Nucleus accumbens (tissue), 56 donors: ENCODE measurements around the gene RHOBTB3.

Experiments used
- DNase-seq, 56 donors: peaks; one replicate each; lab custom pipeline; 2025; lab: John Stamatoyannopoulos, UW

RHOBTB3 gene

DNA sequence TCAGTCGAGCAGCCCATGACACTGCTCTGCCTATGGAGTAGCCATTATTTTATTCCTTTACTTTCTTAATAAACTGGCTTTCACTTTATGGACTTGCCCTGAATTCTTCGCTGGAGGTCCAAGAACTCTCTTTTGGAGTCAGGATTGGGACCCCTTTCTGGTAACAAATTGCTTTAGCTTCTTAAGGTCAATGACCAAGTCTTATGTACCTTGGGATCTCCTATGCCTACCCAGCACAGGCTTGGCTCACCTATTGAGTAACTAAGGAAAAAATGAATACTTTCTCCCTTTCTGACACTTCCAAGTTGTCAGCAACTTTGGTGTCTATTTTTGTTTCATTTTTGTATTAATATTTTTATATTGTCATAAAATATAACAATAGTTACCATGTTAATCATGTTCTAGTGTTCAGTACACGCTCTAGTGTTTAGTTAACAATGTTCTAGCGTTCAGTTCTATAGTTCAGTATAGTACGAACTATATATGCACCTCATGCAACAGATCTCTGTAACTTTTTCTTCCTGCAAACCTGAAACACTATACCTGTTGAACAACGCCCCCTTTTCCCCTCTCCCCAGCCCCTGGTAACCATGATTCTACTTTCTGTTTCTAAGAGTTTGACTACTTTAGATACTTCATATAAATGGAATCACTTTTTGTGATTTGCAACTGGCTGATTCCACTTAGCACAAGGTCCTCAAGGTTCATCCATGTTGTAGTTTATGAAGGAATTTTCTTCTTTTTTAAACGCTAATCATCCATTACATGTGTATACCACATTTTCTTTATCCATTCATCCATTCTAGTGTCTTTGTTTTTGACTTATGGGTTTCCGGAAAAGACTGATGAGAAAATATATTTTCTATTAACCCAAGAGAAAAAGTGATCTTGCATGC lies 1.8 kb upstream of the RHOBTB3 start:
- DNase-seq: no peak

DNA sequence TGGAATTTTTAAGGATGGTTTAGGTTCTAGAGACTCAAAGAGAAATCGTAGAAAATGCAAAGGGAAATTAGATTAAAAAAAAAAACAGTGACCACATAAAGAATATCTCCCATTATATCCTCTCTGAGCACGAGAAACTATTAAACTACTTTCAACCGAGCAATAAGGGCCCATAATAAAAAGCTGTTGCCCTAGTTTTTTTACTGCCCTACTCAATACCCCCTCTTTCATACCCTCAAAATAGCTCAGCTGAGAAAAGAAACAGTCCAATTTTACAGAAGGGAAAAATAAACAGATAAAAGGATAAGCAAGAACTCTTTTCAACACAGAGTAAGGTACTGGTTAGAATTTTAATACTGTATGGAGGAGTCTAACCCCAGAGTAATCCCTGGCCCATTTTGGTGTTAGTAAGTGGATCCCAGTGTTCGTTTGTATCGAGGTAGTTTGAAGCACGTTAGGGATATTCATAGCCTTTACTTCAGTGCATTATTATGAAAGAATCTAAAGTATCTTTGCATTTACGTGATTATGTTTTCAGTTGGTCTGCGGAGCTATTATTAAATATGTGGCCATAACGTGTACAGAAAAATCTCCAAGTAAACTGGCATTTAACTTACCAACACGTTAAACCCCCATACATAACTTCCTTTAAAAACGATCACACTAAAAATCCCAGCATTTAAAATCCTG lies 980 bp upstream of the RHOBTB3 start:
- no peak for DNase-seq

DNA sequence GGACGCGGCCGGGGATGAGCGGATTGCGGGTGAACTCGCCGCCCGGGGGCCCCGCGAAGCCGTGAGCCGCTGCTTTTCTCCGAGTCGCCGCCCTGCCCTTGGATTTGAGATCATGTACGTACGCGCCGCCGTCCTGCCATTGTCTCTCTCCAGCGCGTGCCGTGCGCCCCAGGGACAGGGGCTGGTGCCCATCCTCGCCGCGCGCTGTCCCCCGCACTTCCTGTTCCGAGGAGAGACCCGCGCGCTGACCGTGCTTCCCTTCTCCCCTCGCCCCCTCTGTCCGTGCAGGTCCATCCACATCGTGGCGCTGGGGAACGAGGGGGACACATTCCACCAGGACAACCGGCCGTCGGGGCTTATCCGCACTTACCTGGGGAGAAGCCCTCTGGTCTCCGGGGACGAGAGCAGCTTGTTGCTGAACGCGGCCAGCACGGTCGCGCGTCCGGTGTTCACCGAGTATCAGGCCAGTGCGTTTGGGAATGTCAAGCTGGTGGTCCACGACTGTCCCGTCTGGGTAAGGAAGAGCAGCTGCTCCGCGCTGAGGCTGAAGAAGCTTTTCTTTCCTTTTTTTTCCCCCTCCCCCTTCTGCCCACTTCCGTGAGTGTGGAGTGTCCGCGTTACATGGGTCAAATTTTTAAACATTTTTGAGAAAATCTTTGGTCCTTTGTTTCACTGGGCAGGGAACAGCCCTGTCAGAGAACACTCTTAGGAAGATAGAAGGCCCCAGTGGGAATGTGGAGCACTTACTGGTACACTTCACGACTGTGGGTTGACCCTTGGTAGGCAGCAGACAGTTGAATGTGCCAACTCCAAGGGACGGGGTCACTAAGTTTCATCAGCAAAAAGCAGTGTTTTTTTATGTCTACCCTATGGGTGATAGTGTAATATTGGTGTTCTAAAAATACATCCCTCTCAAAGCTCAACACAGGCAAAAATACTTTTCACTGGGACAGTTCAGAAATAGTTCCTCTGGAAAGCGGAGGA lies 727 bp downstream of the RHOBTB3 start:
- DNase-seq: peak in 44 of 56 donors; percentile 8 to 76 (median 57)

DNA sequence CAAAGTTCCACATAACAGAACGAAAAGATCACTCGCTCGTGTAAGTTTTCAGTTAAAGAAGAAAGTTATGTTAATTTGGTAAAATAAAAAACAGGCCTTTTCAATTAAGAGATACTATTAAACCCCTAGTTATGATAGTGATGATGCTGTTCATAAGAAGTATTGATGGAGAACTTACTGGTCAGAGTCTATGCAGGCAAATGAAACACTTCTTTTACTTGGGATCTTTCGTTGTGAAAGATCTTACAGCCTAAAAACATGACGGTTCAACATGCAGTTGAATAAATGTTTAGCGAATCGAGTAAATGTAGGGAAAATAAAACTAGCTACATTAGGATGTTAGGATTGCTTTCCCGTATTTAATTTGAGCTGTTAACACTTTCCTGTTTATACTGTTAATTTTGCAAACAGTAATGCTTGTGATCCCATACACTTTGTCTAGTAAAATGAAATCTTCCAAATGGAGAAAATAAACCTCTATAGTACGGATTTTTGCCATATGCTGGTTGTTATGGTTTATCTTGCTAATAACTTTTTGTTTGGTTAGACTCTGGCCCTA lies 2.0 kb downstream of the RHOBTB3 start:
- DNase-seq: no peak

DNA sequence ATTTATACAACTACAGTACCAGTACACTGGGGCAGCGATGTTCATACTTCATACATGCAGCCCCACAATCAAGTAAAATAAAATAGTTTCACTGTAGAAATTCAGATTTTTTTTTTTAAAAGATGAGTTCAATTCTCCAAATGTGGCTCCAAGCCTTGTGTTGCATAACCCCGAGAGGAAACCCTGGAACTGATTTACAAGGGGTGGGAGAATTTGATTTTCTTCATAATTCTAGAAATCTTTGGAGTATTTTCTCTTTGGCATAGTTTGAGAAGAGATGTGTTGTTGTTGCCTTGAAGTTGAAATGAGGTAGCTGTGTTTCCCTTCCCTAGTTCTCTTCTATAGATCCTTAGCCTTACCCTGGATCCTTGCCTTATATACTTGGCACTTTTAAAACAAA lies 3.1 kb downstream of the RHOBTB3 start:
- no peak for DNase-seq

DNA sequence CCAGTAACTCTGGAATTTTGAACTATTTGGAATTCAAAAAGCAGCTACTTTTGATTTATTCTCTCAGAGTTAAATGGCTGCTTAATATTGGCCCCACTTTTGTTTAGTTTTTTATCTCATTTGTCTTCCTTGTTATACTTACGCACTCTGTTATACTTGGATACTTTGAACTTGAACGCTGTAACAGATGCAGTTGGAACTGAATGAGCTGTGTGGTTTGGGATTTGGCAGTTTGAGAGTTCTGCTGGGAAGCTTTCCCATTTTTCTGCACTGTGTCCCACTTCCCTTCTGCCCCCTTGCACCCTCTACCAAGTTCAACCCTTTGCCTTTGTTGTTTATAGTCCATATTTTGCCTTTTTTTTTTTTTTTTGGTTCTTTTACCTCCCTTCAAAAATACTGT lies 3.8 kb downstream of the RHOBTB3 start:
- DNase-seq: peak in 4 of 56 donors; percentile 8 to 53 (median 24)

DNA sequence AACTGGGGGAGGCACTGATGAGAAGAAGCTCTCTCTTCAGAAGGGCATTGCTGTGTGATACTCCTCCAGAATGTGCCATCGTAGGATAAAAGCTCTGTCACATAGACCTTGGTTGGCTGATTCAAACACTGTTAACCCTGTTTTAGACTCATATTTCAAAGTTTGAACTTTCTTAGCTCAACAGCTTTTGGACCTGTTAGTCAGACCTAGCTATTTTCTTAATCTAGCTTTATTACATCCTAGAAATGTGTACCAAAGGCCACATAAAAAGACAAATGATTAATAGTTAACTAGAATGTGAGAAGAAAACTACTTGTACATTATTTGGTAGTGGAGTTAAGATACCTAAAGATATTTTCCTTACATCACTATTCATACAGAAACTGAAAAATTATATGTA lies 4.3 kb downstream of the RHOBTB3 start:
- DNase-seq: no peak

DNA sequence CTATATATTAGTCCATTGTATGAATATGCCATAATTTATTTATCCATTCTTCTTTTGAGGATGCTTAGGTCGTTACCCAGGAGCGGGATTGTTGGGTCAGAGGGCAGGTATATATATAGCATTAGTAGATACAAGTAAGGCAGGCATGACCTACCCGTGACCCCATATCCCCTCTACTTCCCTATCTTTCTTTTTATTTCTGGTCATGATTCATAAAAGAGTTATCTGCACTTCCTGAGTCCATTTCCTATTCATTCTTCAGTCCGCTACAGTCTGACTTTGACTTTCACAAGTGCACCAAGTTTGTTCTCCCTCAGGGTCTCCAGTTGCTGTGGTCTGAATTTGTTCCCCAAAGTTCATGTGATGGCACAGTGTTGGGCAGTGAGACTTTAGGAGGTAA lies 6.9 kb downstream of the RHOBTB3 start:
- DNase-seq: no peak

DNA sequence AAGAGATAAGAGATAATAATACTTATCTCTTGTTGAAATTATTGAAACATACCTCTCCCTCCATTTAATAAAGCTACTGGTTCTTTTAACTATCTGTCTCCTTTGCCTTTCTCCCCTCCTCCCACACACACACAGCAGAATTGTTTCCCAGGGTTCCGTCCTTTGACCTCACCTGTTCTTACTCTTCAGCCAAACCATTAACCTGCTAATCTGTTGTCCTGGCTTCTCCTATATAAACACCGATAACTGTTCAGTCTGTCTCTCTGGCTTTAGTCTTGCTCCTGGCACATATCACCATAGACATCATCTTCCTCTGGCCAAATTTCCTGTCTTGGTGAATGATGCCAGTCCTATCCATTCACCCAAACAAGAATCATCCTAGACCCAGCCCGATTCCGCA lies 7.7 kb downstream of the RHOBTB3 start:
- DNase-seq: no peak

DNA sequence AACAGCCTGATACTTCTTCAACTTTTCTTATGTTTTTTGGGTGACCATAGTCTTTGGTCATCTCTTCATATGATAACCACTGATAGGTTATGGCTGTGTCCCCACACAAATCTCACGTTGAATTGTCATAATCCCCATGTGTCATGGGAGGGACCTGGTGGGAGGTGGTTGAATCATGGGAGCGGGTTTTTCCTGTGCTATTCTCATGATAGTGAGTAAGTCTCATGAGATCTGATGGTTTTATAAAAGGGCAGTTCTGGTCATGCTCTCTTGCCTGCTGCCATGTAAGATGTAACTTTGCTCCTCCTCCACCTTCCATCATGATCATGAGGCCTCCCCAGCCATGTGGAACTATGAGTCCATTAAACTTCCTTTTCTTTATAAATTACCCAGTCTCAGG lies 8.7 kb downstream of the RHOBTB3 start:
- no peak for DNase-seq

DNA sequence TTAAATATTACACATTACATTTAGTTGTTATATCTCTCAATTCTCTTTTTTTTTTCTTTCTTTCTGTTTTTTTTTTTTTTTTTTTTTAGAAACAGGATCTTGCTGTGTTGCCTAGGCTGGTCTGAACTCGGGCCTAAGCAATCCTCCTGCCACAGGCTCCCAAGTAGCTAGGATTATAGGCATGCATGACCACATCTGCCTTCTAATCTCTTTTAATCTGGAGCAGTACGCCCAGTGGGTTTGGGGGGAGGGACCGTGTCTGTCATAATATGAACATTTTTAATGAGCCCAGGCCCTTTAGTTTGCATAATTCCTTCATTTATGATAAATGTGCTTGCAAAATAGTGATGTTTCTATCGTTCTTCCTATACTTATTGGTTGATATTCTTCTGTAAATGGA lies 10.3 kb downstream of the RHOBTB3 start:
- DNase-seq: no peak

DNA sequence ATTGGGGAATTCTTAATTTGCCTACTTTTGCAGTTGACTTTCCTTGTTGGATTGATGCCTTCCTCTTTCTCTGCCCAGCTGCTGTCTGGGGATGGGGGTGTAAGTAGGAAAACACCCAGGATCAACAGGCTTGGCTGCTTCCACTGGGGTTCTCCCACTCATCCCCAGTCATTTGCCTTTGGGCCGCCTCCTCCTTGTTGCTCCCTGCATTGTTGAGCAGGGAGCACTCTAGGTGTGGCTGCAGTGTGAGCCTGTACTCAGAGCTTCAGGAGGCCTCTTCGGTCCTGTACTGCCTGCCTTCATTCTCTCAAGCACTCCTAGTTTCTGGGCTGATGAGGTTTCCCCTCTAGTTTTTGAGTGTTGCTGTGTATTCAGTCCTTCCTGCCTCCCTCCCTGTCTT lies 12.1 kb downstream of the RHOBTB3 start:
- DNase-seq: no peak

DNA sequence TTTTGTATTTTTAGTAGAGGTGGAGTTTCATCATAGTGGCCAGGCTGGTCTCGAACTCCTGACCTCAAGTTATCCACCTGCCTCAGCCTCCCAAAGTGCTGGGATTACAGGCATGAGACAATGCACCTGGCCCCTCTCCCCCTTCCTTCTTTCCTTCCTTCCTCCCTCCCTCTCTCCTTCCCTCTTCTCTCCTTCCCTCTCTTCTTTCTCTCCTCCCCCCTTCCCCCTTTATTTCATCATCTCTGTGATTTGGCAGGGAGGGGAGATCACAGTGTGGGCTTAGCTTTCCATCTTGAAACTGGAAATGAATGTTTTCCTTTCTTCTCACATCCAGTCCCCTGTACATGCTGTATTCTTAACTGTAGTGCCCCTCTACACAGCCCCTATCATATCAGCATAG lies 12.7 kb downstream of the RHOBTB3 start:
- no peak for DNase-seq

DNA sequence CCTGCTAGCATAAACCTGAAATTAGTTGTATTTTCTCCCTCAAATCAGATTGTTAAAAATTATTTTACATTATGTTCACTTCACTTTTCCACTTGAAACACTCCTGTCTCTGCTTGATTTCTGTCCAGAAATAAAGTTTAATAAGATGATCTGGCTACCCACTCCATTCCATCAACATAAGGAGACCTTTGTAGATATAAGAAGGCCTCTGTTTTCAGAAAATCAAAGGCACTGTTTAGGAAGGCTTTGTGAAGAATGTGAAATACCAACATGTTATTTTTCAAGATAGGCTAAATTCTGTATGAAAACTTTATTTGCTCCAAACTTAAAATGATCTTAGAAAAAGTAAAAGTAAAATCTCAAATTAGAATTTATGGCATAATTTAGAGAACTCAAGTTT lies 15.1 kb downstream of the RHOBTB3 start:
- DNase-seq: no peak

DNA sequence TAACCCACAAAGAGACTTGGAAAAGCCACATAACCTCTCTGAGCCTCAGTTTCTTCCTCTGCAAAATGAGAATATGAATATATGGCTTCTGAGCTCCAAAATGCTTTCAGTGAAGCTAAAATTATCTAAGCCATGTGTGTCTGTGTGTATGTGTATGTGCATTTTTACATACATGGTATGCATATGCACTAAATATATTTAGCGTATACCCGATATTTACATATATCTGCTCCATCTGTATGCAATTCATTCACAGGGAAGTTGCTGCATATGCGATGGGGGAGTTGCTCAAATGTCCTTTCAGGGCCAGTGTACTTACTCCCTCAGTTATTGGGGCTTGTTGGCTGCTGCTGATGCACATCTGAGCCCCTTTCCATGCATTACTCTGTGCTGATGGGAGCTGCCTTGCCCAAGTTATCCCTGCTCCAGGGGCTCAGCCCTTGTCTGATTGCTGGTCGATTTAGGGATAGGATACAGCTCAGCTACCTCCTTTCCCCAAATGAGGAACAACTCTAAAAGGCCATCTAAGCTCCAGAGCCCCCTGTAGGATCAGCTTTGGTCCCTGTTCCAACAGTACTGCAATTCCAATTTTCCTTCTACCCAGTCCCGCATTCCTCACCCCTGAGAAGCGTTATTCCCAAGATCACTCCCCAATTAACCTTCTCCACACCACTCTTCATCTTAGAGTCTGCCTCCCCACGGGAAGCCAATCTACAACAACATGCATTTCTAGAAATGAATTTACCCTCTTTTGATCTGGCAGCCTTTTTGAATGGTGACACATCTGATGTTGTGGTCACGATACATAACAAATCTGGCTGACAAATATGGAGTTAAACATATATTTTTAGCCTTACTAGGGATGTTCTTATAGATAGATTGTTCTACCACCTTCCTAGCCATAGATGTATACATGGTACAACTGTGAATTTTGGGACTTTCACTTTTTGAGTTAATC lies 15.9 kb downstream of the RHOBTB3 start:
- no peak for DNase-seq

DNA sequence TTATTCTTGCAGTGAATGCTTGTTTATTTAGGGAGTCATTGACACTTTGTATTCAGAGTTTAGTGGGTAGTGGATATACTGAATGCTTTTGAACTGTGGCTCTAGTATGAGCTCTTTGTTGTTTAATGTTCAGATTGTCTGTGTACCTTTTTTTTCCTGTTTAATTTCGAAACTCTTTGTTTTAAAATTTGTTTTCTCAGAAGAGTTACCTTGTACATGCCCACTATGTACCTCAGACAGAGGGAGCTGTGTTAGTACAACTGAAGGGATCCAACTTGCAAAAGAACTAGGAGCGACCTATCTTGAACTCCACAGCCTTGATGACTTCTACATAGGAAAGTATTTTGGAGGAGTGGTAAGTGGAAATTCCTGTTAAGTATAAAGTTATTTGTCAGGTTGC lies 17.0 kb downstream of the RHOBTB3 start:
- no peak for DNase-seq

DNA sequence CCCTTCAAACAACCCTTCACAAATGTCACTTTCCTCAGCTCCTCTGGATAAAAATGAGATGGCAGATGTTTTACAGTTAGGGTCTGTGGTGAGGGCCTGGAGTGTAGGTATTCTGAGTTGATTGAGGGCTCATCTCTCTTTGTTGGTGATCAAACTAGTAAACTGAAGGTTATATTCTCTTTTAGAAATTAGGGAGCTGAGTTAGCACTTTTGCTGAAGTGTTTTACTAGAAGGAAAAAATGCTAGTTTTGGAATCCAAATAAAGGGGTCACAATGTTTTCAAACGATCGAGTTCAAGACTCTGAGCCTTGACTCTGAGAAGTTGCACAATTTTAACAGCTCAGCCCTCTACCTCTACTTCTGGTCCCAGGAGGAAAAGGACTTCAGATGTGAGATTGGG lies 23.4 kb downstream of the RHOBTB3 start:
- DNase-seq: no peak

DNA sequence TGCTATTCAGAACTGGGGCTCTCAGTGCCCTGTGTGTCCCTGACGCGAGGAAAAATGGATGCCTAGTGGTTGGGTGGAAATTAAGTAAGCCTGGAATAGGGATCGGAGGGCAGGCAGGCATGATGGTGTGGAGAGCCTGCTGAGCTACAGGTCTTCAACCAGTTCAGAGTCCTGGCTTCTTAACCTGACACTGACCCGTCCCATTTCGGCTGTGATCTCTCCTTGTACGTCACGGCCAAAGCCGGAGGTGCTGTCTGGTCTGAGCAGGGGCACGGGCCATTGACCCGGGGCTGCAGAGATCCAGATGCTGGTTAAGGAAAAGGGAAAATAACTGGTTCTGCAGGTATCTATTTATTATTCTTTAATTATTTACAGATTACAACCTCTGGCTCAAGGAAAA lies 27.9 kb downstream of the RHOBTB3 start:
- DNase-seq: no peak

DNA sequence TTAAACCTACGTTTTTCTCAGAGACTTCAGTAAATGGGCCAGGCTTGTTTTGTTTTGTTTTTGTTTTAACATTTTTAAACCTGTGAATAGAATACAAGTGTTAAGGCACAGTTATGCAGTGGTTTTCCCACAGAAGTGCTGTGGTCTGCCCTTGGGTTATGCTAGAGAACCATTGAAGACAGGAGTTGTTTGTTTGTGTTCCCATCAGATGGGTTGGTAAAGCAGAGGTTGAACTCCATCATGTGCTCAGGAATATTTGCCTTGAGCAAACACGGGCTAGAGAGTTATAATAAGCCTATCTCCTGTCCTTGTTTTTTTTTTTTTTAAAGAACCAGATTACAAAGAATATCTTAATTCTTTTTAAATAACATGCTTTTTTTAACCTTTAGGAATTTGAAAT lies 28.5 kb downstream of the RHOBTB3 start:
- no peak for DNase-seq
